NCI-H2107 (cell line): ENCODE data around the gene NXF1.
"Not testable (repeated sequence)": the region's sequence is repeated elsewhere in the genome, so short reads cannot be mapped to it uniquely, and the experiment has no call there.

Source experiments
- DNase-seq: peaks from one replicate; lab custom pipeline; 2025; lab: John Stamatoyannopoulos, UW

Gene NXF1

DNA sequence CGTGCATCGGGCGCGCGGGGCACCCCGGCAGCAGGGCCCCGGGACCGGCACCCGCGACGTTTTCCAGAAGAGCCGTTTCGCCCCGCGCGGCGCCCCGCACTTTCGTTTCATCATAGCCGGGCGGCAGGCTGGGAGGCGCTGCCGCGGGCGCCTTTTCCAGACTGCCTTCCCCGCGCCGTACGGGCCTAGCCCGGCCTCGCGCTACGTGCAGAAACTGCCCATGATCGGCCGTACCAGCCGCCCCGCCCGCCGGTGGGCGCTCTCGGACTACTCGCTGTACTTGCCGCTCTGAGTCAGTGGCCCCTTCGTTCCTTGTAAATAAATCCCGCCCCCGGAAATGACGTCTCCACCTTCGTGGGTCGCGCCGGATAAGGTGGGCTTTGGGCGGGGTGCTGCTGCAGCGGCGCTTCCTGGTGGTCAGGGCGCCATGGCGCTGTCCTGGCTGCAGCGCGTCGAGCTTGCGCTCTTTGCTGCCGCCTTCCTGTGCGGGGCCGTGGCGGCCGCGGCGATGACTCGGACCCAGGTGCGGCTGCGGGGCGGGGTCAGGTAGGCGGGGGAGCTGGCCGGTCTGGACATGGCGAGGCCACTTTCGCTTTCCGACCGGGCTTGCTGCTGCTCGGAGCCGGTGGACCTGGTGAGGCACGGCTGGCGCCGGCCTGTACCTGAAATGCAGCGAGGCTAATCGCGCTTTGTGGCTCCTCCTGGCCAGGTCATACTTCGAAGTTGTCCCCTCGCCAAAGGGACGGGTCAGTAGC lies 18.1 kb downstream of the NXF1 start, which contains the start of gene TMEM179B:
TMEM179B (plus strand) TSS at position 398 of the 755 bp plus-strand sequence; CDS start at position 428, 30 bp downstream.
- DNase-seq = peak; percentile 95

DNA sequence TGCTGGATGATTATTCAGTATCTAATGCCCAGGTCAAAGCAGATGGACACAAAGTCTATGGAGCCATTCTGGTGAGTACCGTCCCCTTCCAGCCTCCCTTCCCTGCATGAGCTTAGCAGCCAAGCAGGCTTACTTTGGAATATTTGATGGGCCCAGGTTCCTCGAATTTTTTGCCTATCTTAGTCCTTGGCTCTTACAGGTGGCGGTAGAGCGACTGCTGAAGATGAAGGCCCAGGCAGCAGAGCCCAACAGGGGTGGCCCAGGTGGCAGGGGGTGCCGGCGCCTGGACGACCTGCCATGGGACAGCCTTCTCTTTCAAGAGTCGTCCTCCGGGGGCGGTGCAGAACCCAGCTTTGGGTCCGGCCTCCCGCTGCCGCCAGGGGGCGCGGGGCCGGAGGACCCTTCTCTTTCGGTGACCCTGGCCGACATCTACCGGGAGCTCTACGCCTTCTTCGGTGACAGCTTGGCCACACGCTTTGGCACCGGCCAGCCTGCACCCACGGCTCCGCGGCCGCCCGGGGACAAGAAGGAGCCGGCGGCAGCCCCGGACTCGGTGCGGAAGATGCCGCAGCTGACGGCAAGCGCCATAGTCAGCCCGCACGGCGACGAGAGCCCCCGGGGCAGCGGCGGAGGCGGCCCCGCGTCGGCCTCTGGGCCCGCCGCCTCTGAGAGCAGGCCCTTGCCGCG lies 18.8 kb downstream of the NXF1 start:
- peak; percentile 49 for DNase-seq

DNA sequence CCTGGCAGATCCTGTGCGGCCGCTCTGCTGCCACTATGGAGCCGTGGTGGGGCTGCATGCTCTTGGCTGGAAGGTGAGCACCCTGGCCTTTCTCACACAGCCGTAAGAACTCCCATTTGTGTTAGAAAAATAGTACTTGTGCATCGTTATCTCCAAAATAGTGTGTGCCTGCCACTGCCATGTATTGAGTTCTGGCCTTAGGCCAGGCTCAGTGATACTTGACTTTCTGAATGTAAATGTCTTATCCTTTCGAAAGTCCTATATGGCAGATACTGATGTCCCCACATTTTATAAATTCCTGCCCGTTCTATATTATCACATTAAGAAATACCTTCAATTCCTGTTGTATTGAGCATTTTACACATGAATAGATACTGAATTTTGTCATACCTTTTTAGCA lies 22.5 kb downstream of the NXF1 start:
- no peak for DNase-seq

DNA sequence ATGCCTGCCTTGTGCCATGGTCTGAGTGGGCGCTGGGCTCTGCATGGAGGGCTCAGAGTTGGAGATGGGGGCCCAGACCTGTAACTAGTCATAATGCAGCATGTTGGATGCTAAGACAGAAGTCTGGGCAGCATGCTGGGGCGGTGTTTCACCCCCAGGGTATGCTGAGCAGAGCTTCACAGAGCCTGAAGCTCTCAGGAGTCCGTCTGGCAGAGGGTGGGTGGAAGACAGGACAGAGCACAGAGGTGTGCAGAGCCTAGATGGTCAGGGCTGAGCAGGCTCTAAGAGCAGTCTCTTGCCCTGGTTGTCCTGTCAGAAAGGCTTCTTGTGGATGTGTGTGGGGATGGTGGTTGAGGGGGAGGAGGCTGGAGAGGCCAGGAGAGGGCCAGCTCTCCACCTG lies 26.8 kb downstream of the NXF1 start:
- no peak for DNase-seq

DNA sequence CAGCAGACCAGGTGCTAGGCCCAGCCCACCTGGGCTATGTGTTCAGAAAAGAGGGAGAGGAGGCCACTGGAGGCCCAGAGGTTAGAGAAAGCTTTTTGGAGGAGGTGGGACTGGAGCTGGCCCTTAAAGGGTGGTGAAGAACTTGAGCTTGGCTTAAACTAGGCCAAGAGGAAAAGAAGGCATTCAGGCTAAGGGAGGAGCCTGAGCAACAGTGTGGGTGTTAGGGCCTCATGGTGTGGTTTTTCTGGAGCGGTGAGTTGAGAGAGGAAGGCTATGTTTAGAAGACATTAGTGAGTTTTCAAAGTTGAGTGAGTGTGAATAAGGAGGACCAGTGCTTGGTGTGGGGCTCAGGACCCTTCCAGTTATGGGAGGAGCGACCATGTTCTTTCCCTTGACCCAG lies 27.9 kb downstream of the NXF1 start:
- DNase-seq = no peak

DNA sequence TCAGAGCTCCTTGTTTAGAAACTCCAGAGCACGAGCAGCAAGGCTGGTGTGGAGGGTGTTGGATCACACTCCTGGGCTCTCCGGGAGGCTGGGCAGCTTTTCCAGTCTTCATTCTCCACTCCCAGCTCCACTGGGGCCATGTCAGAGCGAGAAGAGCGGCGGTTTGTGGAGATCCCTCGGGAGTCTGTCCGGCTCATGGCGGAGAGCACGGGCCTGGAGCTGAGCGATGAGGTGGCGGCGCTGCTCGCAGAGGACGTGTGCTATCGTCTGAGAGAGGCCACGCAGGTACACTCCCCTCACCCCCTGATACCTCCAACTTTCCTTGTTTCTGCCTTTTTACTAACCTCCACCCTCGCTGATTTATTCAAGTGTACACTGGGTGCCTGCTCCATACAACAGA lies 29.6 kb downstream of the NXF1 start:
- DNase-seq = no peak

DNA sequence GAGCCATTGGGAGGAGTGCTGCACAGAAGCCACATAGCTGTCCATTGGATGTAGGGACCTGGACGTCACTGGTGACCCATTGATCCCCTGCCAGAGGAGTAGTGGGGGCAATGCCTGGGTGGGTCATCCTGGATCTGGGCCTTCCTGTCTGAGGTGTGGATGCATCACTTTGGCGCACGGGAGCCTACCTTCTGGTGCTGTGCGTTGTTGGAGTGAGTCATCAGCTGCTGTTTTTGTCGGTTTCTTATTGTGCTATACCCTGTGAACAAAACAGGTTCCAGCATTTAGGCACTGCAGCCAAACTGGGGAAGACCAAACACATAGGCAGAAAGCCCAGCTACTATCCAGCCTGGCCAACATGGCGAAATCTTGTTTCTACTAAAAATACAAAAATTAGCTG lies 30.8 kb downstream of the NXF1 start:
- DNase-seq = no peak

DNA sequence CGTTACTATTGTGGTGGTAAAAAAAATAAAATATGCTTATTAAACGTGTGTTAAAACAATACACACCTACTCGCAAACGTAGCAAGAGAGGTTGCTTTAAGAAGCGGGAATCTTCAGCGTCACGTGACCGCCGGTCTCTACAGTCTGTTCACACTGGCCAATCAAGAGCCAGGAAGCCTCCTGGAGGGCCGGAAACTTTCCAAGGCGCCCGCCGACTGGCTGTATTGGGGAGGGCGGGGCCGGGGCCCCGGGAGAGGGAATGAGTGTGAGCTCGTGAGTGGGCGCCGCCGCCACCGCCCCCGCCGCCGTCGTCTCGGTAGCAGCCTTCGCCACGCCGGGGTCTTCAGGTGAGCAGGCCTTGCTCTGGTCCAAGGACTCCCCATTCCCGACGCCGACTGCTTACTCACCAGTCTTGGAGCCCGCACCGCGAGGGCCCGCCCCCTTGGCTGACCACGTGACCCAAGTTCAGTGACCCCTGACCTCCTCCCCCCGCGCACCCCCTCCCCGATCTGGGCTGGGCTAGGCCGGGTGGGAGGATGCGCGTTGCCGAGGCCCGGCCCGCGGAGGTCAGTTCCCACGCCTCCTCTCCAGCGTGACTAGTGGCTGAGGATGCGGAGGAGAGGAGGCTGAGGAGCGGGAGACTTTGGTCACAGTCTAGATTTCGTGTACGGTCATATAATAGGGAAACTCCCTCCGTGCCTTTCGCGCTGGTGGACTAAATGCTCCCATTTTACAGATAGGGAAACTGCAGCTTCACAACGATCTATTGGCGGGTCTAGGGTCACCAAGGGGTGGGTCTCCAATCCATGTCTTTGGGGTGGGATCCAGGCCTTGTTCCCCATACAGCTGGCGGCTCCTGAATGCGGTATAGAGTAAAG lies 33.9 kb downstream of the NXF1 start, which contains the start of gene TAF6L:
TAF6L (plus strand) TSS at position 253 of the 878 bp plus-strand sequence. CDS start 4,388 bp downstream, outside the sequence.
- peak; percentile 92 for DNase-seq

DNA sequence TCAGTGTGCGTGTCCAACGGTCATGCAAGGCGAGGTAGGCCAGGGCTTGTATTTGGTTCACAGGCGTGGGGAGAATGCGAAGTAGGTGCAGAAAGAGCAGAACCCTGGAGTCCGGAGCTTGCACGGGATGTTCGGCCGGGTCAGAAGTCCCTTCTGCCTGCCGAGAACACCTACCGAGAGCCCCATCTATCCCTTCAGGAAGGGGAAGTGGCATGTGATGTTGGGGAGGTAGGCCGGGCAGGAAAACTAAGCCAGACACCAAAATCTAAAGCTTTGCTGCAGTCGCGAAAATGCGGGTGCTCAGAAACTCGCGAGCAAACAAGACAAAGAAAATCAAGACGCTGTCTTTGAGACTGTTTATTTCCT lies 34.5 kb downstream of the NXF1 start:
- DNase-seq = no peak

DNA sequence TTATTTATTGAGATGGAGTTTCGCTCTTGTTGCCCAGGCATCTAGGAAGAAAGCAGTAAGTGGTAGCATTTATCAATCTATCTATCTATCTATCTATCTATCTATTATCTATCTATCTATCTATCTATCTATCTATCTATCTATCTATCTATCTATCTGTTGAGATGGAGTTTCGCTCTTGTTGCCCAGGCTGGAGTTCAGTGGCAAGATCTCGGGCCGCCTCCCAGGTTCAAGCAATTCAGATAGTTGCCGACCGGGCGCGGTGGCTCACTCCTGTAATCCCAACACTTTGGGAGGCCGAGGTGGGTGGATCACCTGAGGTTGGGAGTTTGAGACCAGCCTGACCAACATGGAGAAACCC lies 44.4 kb downstream of the NXF1 start:
- not testable (repeated sequence) for DNase-seq

DNA sequence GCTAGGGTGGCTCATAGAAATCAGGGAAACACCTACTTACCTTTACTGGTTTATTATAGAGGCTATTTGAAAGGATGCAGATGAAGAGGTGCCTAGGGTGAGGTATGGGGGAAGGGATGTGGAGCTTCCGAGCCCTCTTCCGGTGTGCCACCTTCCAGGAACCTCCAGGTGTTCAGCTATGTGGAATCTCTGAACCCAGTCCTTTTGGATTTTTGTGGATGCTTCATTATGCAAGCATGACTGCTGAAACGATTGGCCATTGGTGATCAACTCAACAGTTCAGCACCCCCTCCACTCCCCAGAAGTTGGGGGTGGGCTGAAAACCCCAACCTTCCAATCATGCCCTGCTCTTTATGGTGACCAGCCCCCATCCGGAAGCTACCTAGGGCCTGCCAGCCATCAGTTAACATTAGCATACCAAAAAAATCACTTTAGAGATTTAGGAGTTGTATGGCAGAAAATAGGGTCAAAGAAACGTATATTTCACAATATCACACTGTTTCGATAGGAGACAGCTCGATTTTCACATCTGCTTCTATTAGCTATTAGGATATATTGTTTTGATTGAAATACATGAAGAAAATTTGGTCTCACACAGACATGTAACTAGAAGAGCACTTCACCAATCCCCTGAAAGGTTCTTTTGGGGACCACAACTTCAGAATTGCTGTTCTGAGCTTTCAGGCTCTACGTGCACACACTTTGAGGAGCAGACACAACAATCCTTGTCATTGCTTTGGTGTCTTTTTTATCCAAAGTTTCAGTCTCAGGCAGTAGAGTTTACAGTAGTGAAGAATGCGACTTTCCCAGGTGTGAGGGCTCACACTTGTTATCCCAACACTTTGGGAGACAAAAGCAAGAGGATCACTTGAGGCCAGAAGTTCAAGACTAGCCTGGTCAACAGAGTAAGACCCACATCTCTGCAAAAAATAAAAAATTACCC lies 47.1 kb downstream of the NXF1 start:
- no peak for DNase-seq

DNA sequence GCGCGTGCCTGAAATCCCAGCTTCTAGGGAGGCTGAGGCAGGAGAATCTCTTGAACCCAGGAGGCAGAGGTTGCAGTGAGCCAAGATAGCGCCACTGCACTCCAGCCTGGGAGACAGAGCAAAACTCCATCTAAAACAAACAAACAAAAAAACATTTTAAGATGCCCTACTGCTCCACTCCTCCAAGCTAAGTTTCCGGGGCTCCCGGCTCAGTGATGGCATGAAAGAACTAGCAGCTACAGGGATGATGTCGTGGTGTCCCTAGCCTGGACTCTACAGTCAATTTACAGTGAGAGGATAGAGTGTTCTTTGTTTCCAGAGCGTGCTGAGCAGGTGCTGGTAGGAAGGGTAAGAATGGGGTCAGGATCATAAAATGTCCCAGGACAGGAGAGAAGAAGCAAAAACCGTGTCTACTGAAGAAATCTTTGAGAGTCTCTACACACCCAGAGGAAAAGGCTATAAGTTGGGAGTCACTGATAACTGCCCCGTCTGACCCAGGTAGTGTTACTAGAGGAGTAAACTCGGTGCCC lies 50.1 kb downstream of the NXF1 start:
- no peak for DNase-seq

DNA sequence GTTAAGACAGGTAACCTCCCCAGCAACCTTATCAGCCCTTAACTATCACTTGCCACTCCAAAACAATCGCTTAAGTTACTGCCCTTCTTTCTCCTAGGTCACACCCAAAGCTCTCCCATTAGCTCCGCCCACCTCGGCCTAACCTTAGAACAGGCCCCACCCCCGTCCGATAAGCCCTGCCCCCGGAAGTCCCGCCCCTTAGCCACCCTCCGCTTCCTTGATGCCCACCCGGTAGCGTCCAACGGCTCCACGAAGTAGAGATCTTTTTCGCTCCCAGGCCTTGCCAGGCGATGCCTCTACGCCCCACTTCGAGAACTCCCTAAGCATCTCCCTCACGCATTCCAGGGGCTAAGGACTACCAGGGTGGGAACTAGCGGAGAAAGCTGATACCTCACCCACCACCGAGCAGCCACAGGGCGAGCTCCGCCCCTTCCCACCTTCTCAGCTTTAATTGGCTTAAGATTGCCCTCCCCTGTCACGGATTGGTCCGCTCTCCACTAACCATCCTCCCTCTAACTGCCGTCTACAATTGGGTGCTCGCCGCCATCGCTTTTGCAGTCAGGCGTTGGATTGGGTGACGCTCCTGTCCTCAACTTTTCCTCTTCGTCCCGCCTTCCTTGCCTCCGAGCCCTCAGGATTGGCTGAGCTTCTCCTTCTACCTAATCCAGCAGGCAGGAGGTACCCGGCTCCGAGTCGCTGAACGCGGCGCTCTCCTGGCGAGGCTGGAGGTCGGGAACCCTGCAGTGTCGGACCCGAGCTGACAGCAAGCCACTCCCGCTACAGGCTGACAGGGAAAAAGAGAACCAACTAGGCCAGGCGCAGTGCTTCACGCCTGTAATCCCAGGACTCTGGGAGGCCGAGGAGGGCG lies 51.3 kb downstream of the NXF1 start, which contains the start of gene ZBTB3:
ZBTB3 (minus strand) TSS at position 425 of the 868 bp plus-strand sequence. CDS start 496 bp downstream, outside the sequence.
- peak; percentile 93 for DNase-seq

DNA sequence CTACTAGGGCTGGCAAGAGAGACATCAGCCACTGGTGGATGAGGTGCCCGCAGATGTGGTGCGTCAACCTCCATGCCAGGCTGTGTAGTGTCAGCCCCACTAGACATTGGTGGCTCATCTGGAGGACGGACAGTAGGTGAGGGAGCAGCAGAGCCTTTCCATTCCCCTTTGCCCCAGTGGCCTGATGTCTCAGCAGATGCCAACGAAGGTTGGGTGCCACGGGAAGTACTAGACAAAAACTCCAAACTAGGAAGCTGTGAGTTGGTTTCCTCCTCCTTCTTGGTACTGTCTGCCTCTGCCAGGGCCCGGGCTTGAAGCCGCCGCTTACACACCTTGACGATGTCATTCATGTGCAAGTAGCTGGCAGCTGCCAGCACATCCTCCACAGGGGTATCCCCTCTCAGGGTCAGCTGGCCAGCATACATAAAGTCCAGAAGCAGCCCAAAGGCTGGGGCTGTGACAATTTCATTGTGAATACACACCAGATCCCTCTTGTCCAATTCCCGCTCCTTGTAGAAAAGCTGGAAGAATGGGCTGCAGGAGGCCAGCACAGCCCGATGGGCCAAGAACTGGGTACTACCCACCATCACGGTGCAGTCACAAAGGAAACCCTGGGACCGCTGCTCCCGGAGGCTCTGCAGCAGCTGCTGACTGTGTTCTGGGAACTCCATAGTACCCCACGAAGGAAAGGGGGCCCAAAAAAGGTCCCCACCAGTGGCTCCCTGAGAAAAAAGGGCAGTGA lies 52.1 kb downstream of the NXF1 start:
- no peak for DNase-seq

DNA sequence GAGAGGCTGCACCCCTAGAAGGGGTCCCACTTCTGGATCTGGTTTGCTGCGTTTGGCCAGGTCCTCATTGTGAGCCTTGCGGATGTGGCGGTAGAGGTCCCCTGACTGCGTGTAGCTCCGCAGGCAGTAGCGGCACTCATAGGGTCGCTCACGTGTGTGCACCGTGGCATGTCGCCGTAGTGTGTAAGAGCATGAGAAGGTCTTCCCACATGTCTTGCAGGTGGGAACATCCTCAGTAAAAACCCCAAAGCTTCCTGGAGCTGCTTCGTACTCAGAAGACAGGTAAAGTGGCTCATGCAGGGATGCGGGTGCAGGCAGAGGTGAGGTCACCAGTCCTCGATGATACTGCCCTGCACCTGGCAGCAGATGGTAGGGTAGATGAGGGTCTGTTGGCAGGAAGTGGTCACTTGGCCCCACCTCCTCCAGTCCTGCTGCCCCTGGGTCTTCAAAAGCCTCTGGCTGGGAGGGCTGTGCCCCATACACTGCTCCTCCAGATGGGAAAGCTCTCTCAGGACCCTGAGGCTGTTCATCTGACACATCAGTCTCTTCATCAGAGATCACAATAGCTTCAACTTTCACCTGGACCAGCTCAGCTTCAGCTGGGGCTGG lies 53.0 kb downstream of the NXF1 start:
- DNase-seq = no peak

DNA sequence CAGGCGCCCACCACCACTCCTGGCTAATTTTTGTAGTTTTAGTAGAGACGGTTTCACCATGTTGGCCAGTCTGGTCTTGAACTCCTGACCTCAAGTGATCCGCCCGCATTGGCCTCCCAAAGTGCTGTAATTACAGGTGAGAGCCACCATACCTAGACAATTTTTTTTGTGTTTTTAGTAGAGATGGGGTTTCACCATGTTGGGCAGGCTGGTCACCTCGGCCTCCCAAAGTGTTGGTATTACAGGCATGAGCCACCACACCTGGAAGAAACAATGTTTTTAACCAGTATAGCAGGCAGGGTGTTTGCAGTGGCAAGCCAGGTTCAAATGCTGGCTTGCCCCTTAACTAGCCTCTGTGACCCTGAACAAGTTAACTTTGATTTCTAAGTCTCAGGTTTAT lies 55.3 kb downstream of the NXF1 start:
- not testable (repeated sequence) for DNase-seq

DNA sequence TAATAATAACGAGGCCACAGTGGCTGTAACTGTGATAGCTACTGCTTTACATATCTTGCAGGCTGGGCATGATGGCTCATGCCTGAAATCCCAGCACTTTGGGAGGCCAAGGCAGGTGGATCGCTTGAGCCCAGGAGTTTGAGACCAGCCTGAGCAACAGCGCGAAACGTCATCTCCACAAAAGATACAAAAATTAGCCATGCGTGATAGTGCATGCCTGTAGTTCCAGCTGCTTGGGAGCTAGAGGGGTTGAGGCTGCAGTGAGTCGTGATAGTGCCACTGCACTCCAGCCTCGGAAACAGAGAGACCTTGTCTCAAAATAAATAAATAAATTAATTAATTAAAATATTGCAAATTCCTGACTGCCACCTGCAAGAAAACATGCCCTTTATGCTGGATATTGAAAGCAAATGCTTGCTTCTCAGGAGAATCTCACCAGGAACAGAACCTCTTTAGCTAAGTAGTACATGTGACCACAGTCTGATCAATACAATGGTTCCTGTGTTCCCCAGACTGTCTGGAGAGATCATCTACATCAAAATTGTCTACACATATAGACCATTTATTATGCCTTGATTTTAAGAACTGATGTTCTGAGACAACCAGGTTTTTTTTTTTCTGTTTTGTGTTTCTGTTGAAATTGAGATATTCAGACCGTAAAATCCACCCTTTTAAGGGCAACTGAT lies 57.6 kb downstream of the NXF1 start:
- DNase-seq = no peak
